GM19023 (cell line): ENCODE measurements around the gene CFAP77.
"Not testable (repeated sequence)": the region's sequence is repeated elsewhere in the genome, so short reads cannot be mapped to it uniquely, and the experiment has no call there.

ENCODE experiments used
- ATAC-seq: cut with Tn5 transposase; IDR thresholded peaks from one replicate; pipeline ENCODE4 v1.9.1; 2021; ENCODE audit warnings: mild to moderate bottlenecking, moderate library complexity; ENCODE audit not compliant: unreplicated experiment

CFAP77 gene

GRCh38 chr9:132409828-132410528, at the start of gene CFAP77:
CFAP77 (plus strand) TSS chr9:132410211; CDS start chr9:132410272, 61 bp downstream.
- no peak for ATAC-seq

DNA sequence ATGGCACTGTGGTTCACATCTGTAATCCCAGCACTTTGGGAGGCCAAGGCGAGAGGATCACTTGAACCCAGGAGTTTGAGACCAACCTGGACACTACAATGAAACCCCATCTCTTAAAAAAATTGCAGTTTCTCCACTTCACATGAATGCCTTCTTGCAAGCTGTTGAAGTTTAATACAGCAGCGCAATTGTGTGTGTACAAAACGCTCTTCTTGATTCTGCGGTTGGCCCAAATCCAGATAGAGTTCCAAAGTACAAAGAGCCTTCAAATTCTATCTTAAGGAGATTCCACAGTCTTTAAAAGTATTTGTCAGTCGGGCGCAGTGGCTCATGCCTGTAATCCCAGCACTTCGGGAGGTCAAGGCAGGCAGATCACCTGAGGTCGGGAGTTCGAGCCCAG, 45.9 kb upstream of the CFAP77 start:
- no peak for ATAC-seq

- no peak for ATAC-seq
Measured at GRCh38 chr9:132365986-132366385, 44.0 kb upstream of the CFAP77 start.

DNA sequence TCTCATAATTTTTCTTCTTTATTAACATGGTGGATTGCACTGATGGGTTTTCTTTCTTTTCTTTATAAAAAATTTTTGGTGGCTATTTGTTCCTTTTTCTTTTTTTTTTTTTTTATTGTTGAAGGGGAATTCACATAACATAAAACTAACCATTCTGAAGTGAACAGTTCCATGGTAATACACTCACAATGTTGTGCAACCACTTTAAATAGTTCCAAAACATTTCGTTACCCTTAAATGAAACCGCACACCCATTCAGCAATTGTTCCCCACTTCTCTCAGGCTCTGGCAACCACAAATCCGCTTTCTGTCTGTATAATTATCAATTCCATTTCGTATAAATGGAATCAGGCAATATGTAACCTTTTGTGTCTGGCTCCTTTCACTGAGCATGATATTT, 43.5 kb upstream of the CFAP77 start:
- no peak for ATAC-seq

GRCh38 chr9:132367613-132368313, 42.2 kb upstream of the CFAP77 start:
- no peak for ATAC-seq

DNA sequence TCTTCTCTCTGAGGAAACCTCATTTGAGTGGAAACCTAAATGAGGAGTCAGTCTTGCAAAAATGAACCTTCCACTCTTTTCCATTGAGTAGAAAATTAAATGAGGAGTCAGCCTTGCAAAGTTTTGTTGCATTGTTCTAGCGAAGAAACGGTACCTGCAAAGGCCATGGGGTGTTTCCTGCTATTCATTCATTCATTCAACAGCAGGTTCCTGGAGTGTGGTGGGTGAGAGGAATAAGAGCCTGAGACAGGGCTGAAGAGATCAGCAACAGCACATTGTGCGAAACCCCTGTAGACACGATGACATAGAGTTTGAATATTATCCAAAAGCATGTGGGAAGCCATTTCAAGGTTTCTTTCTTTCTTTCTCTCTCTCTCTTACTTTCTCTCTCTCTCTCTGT, 40.6 kb upstream of the CFAP77 start:
- no peak for ATAC-seq

- no peak for ATAC-seq
Measured at GRCh38 chr9:132370592-132370991, 39.4 kb upstream of the CFAP77 start.

GRCh38 chr9:132372177-132373095, 37.6 kb upstream of the CFAP77 start:
- no peak for ATAC-seq

DNA sequence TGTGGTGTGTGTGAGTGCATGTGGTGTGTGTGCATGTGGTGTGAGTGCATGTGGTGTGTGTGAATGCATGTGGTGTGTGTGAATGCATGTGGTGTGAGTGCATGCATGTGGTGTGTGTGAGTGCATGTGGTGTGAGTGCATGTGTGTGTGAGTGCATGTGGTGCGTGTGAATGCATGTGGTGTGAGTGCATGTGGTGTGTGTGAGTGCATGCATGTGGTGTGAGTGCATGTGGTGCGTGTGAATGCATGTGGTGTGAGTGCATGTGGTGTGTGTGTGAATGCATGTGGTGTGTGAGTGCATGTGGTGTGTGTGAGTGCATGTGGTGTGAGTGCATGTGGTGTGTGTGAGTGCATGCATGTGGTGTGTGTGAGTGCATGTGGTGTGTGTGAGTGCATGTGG, 32.2 kb upstream of the CFAP77 start:
- not testable (repeated sequence) for ATAC-seq

DNA sequence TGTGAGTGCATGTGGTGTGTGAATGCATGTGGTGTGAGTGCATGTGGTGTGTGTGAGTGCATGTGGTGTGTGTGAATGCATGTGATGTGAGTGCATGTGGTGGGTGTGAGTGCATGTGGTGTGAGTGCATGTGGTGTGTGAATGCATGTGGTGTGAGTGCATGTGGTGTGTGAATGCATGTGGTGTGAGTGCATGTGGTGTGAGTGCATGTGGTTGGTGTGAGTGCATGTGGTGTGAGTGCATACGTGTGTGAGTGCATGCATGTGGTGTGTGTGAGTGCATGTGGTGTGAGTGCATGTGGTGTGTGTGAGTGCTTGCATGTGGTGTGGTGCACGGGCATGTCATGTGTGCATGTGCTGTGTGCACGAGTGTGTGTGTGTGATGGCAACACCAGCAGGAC, 31.6 kb upstream of the CFAP77 start:
- ATAC-seq = not testable (repeated sequence)

DNA sequence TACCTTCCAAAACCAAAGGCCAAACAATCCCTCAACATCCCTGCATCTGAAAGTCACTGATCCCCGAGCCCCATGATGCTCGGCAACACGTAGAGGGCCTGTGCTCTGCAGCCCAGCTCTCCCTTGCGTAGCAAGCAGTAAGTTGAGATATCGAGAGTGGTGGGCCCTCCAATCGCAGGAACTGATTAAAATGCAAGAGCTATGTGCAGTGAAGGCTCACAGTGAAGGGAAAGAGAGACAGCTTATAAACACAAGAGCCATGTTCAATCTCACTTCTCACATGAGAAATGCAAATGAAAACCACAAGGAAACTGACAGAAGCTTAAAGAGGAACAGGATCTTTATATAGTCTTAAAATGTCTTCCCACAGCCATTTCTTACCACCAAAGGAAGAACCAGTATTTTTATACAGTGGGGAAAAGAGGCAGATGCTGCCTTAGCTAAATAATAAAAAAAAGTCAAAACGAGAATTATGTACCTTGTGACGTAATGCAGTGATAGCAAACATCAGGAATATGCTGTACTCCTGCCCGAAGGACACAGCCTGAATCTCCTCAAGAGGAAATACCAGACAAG, 28.0 kb upstream of the CFAP77 start:
- peak; percentile 58 for ATAC-seq

GRCh38 chr9:132383462-132383883, 26.5 kb upstream of the CFAP77 start:
- no peak for ATAC-seq

DNA sequence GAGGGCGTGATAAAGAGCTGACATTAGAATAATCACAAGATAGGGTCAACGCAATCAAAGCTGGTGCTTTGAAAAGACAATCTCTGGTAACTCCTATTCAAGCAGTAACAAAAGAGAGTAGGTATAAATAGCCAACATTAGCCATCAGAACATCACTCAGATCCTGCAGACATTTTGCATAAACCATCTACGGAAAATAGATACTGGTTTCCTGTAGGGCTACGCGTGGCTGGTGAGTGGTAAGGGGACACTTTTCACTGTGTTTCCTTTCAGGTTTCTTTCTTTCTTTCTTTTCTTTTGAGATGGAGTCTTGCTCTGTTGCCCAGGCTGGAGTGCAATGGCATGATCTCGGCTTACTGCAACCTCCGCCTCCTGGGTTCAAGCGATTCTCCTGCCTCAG, 25.6 kb upstream of the CFAP77 start:
- ATAC-seq = peak; percentile 45

- no peak for ATAC-seq
Measured at GRCh38 chr9:132387133-132387532, 22.9 kb upstream of the CFAP77 start.

DNA sequence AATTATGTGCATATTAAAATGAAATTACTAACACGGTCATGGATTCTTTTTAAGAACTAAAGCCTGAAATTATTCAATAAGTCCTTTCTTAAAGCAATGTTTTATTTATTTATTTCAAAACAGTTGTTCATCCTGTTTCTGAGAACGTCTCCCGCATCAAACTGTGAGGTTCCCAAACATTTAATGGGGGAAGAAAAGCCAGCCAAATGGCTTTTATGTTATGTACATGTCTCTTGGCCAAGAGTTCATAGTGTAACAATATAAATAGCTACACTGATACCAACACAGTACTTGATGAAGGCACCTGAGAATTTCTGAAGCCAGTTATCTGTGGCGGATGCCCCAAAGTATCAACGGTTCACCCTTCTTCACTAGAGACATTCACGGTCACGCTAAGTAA, 19.0 kb upstream of the CFAP77 start:
- no peak for ATAC-seq

DNA sequence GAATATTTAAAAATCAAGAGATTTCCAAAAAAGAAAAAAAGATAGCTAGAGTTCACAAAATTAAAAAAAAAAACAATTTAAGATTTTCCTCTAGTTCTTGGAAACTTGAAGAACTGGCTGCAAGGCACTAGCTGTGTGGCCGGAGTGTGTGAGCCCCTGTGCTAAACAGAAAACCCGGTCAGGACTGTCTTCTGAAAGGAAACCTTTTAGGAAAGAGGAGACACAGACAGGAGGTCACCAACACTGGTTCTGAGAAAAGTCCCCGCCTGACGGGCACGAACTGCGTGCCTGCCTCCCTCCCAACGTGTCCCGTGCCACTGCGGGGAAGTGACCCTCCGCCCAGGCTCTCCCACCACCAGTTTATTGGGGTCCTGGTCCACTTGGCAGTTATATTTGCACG, 18.6 kb upstream of the CFAP77 start:
- no peak for ATAC-seq

DNA sequence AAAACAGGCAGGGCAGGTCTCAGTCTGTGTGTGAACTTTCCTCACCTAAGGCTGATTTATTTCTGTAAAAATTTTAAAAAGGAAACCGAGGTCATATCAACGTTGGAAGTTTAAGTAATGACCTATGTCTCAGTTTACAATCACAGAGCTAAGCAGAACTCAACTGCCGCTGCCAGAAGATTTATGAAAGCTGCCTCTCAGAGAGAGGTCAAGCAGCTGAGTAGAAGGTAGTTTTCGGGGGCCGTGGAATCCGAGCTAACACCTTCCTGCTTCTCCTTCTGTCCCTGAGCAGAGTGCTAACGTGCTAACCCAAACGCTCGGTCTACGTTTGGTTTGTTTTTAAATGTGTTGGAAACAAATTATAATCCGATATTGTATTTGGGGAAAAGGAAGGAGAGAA, 14.5 kb upstream of the CFAP77 start:
- ATAC-seq = no peak

GRCh38 chr9:132401824-132402223, 8.2 kb upstream of the CFAP77 start:
- ATAC-seq = no peak

DNA sequence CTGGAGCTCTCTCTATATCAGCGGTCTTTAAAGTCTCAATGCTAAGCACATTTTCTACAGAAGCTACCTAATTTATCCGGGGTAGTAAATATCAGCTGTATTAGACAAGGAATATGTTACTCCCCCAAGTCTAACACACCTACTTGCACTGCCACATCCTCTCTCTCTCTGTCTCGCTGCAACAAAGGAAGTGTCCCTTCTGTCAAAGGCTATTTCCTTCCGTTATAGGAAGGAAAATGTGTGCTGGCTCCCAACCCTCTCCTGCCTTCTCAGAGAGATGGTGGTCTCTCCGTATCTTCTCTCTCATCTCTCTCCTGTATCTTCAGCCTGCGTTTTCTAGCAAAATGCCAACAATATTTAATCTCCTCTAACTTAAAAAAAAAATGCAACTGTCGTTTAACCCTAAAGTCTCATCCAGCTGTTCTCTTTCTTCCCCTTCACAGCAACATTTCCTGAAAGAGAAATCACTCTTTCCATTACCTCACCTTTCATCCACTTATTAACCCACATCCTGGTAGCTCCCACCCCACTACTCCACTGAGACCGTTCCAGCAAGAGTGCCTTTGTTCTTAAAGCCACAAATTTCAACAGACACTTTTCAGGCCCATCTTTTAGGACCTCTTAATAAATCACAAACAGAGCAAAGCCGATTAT, 5.7 kb upstream of the CFAP77 start:
- no peak for ATAC-seq

GRCh38 chr9:132406554-132407122, 3.4 kb upstream of the CFAP77 start, which contains the start of gene TTF1:
TTF1 (minus strand) TSS chr9:132406840; CDS start chr9:132402821, 4,019 bp downstream.
- peak; percentile 82 for ATAC-seq
